OCI-LY7 (cell line): Measurements from ENCODE around the gene FOXP1. TPM values are rescaled to one million over a fixed set of nuclear protein-coding genes. Genes with fewer than 3 reads are reported as not detected.

Experiments
- BruUV-seq: library from RNA; stranded (reverse); fragments of 400-500 nt; replicated peaks from 2 replicates; lab custom pipeline; 2021; lab: Mats Ljungman, UMichigan
- CTCF ChIA-PET: fragments of 300-600 bp; sonication (Branson Sonifier 250); formaldehyde crosslinking; loops from one replicate; lab custom pipeline; 2022; ENCODE audit warnings: antibody characterized with exemption; ENCODE audit not compliant: unreplicated experiment; lab: Charles Lee
- POLR2A ChIA-PET: fragments of 300-600 bp; sonication (Branson Sonifier 250); formaldehyde crosslinking; loops from one replicate; lab custom pipeline; 2022; ENCODE audit warnings: antibody characterized with exemption; lab: Charles Lee
- DNase-seq: peaks from one replicate; pipeline ENCODE4 v3.0.0-alpha.2; 2015; ENCODE audit warnings: low spot score
- H2AFZ ChIP-seq: fragments of 200-600 bp; sonication (generic), shearing (Covaris generic); 2 replicates; pipeline ENCODE4 v1.6.1; 2014; ENCODE audit warnings: mild to moderate bottlenecking, antibody characterized with exemption, low read length, moderate library complexity
- H3K27ac ChIP-seq: fragments of 200-600 bp; sonication (generic); 2 replicates; pipeline ENCODE4 v1.5.1; 2014; ENCODE audit warnings: mixed run types, low read depth, mild to moderate bottlenecking, moderate library complexity, low read length, inconsistent platforms; ENCODE audit not compliant: poor library complexity, severe bottlenecking
- H3K36me3 ChIP-seq: fragments of 200-600 bp; sonication (generic); 2 replicates; pipeline ENCODE4 v1.6.1; 2014; ENCODE audit warnings: mild to moderate bottlenecking, antibody characterized with exemption, low read length, moderate library complexity, mixed read lengths; ENCODE audit not compliant: insufficient read depth
- H3K4me1 ChIP-seq: fragments of 200-600 bp; sonication (generic); 2 replicates; pipeline ENCODE4 v1.5.1; 2014; ENCODE audit warnings: mild to moderate bottlenecking, low read length; ENCODE audit not compliant: insufficient read depth, poor library complexity, severe bottlenecking
- H3K4me2 ChIP-seq: fragments of 200-600 bp; sonication (generic); 2 replicates; pipeline ENCODE4 v1.6.1; 2014; ENCODE audit warnings: mild to moderate bottlenecking, low read length
- H3K4me3 ChIP-seq: fragments of 200-600 bp; sonication (generic); 2 replicates; pipeline ENCODE4 v1.5.1; 2014; ENCODE audit warnings: mild to moderate bottlenecking, low read depth, low read length; ENCODE audit not compliant: poor library complexity, severe bottlenecking
- H3K79me2 ChIP-seq: fragments of 200-600 bp; sonication (generic); 2 replicates; pipeline ENCODE4 v1.6.1; 2016; ENCODE audit warnings: low read depth, mild to moderate bottlenecking, low read length, moderate library complexity, mixed read lengths; ENCODE audit not compliant: insufficient read depth
- H3K9me2 ChIP-seq: fragments of 200-600 bp; sonication (generic); 2 replicates; pipeline ENCODE4 v1.6.1; 2016; ENCODE audit warnings: mild to moderate bottlenecking, low read length, mixed read lengths; ENCODE audit not compliant: insufficient read depth
- H3K9me3 ChIP-seq: fragments of 200-600 bp; sonication (generic); 2 replicates; pipeline ENCODE4 v1.6.1; 2014; ENCODE audit warnings: mild to moderate bottlenecking, mixed run types, low read length, mixed read lengths
- H4K20me1 ChIP-seq: fragments of 200-600 bp; sonication (generic); 2 replicates; pipeline ENCODE4 v1.6.1; 2014; ENCODE audit warnings: mild to moderate bottlenecking, antibody characterized with exemption, low read length, moderate library complexity, mixed read lengths; ENCODE audit not compliant: insufficient read depth
- EZH2phosphoT487 ChIP-seq: fragments of 200-600 bp; sonication (generic); IDR thresholded peaks from 2 replicates; pipeline ENCODE4 v1.6.1; 2018; ENCODE audit warnings: low read depth, borderline replicate concordance, mild to moderate bottlenecking, mixed run types, antibody characterized with exemption, low read length, moderate library complexity, mixed read lengths
- intact Hi-C: fragments of 100-400 bp; cut with micrococcal nuclease; formaldehyde crosslinking; loops from one replicate; pipeline ENCODE4 v1.10.0; 2022; ENCODE audit not compliant: unreplicated experiment
- total RNA-seq, 2 experiments: library from RNA; depleted of rRNA in 1 of 2; stranded (reverse); fragments of >200 nt in 1 of 2; shearing (Covaris generic) in 1 of 2; gene quantifications; 2 replicates each; pipeline ENCODE4 v1.2.3, GENCODE V29; 2014 to 2022
- TF ChIP-seq, protein P1 (sequence below): fragments of 200-600 bp; sonication (generic); conservative IDR thresholded peaks from 2 replicates; pipeline ENCODE4 v1.5.1; 2014; ENCODE audit warnings: mild to moderate bottlenecking, antibody characterized with exemption, low read length, moderate library complexity, mixed read lengths

The FOXP1 gene
- total RNA-seq, 2 experiments from 2014 or later, result 87.3 to 151 TPM

DNA sequence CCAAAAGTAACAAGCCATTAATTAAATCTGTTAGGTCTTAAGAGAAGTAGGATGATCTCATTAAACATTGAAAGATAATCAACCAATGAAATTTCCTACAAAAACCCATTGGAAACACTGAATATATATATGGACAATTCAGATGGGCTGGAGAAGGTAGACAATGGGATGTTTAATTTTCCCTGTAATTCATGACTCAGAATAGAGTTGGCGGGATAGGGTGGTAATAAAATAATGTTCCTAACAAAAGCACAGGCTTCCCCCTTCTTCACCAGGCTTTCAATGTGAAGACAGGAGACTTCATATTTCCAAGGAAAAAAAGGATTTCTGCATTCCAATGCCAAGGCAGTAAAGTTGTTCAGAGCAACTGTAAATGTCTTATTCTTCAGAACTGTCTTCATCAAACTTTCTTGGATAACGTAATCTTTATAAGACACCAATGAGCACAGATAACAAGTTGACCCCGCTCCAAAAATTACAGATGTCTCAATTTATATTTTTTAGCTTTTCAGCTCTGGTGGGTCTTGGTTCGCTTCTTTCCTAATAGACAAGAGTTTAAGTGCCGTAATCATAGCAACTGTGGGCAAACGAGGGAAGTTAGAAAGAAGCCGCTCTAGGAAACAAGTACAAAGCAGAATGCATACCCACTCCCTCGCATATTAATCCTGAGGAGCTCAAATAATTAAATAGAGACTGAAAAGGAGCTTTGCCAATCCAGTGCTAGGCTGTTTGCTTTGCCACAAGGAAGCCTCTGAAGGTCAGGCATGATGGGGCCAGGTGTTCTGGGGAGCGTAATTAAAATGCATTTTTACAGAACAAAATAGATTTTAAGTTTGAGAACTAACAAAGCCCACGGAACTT lies 377.0 kb downstream of the FOXP1 start:
- ChIA-PET CTCF (no interaction called here), POLR2A (interaction anchor here (0.6 to 0.7 kb wide), 3 partner anchors 16 to 91 kb away, joined by 3 to 4 read pairs (median 4); no protein-coding TSS in a partner anchor)
- no peak for DNase-seq
- Histone ChIP-seq H2AFZ (no peak overlapping the region), H3K4me2 (no peak overlapping the region), H4K20me1 (no peaks in the 10 kb centered on the region), H3K36me3 (no peaks in the 10 kb centered on the region), H3K79me2 (no peaks in the 10 kb centered on the region), H3K27ac (no peak overlapping the region), H3K4me1 (no peaks in the 10 kb centered on the region), H3K9me3 (no peaks in the 10 kb centered on the region), H3K4me3 (no peak overlapping the region), H3K9me2 (no peaks in the 10 kb centered on the region)
- no TSS peak for BruUV-seq
- TF ChIP-seq, protein P1, sequence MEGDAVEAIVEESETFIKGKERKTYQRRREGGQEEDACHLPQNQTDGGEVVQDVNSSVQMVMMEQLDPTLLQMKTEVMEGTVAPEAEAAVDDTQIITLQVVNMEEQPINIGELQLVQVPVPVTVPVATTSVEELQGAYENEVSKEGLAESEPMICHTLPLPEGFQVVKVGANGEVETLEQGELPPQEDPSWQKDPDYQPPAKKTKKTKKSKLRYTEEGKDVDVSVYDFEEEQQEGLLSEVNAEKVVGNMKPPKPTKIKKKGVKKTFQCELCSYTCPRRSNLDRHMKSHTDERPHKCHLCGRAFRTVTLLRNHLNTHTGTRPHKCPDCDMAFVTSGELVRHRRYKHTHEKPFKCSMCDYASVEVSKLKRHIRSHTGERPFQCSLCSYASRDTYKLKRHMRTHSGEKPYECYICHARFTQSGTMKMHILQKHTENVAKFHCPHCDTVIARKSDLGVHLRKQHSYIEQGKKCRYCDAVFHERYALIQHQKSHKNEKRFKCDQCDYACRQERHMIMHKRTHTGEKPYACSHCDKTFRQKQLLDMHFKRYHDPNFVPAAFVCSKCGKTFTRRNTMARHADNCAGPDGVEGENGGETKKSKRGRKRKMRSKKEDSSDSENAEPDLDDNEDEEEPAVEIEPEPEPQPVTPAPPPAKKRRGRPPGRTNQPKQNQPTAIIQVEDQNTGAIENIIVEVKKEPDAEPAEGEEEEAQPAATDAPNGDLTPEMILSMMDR, result no peak
- no peak for TF ChIP-seq EZH2phosphoT487
- intact Hi-C loops, result no loop called here

DNA sequence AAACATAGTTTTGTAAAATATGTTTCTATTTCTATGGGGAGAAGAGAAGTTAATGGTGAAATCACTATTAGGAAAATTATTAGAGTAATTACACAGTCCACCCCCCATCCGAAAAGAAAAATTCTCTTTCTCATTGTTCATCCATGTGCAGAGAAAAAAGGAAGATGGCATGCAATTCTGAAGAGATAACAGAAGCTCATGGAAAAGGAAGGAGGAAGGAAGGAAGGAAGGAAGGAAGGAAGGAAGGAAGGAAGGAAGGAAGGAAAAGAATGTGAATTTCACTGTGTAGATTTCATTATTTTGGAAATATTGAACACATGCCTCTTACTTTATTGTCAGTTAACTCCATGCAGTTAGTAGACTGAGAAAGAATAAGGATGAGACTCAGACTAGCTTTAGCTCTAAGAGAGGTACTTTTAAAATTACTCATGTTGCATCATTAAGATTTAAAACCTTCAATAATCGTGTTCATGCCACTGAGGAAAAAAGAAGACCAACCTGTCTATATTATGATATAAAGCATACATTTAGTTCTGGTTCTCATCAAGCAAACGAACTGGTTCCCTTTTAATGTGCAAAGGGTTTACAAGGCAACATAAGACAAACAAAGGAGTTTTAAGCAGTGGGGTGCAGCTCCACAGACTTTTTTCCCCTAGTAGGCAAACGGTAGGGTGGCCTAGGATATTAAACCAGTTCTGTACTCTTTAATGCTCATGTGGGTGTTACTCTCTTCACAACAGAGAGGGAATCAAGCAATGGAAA lies 379.6 kb downstream of the FOXP1 start:
- no peak for DNase-seq
- no TSS peak for BruUV-seq
- no peaks in the 10 kb centered on the region for H3K36me3 ChIP-seq
- H3K9me2 ChIP-seq, result no peaks in the 10 kb centered on the region
- H3K4me1 ChIP-seq, result no peaks in the 10 kb centered on the region
- ChIA-PET POLR2A (interaction anchor here (0.6 to 1.2 kb wide), 6 partner anchors 9 to 80 kb away, joined by 3 to 4 read pairs (median 3); no protein-coding TSS in a partner anchor), CTCF (no interaction called here)
- intact Hi-C loops, result no loop called here
- no peaks in the 10 kb centered on the region for H3K79me2 ChIP-seq
- no peak overlapping the region for H3K4me2 ChIP-seq
- H3K4me3 ChIP-seq, result no peak overlapping the region
- no peaks in the 10 kb centered on the region for H3K9me3 ChIP-seq
- H3K27ac ChIP-seq, result no peak overlapping the region
- H2AFZ ChIP-seq, result no peak overlapping the region
- H4K20me1 ChIP-seq, result no peaks in the 10 kb centered on the region
- no peak for TF ChIP-seq EZH2phosphoT487
- TF ChIP-seq, protein P1, result no peak
